GM06990 (cell line): ENCODE measurements around the gene C1RL.

Source experiments
- DNase-seq: peaks from one replicate; pipeline ENCODE4 v3.0.0-alpha.2; 2011; ENCODE audit not compliant: insufficient read length; ENCODE audit errors: extremely low read depth
- H3K27me3 ChIP-seq: replicated peaks from 2 replicates; pipeline ENCODE4 v1.6.0; 2011; ENCODE audit warnings: low read length; ENCODE audit not compliant: control insufficient read depth, insufficient read depth
- H3K36me3 ChIP-seq: 2 replicates; pipeline ENCODE4 v1.5.1; 2011; ENCODE audit warnings: low read length; ENCODE audit not compliant: control insufficient read depth, insufficient read depth
- H3K4me3 ChIP-seq: replicated peaks from 2 replicates; pipeline ENCODE4 v1.5.1; 2011; ENCODE audit warnings: low read depth, mild to moderate bottlenecking, control low read depth, low read length
- TF ChIP-seq, protein P1 (sequence below): IDR thresholded peaks from 2 replicates; pipeline ENCODE4 v1.5.1; 2011; ENCODE audit warnings: low read length, control low read depth, mild to moderate bottlenecking, inconsistent platforms; ENCODE audit not compliant: insufficient read depth, poor library complexity, severe bottlenecking

Gene C1RL

DNA sequence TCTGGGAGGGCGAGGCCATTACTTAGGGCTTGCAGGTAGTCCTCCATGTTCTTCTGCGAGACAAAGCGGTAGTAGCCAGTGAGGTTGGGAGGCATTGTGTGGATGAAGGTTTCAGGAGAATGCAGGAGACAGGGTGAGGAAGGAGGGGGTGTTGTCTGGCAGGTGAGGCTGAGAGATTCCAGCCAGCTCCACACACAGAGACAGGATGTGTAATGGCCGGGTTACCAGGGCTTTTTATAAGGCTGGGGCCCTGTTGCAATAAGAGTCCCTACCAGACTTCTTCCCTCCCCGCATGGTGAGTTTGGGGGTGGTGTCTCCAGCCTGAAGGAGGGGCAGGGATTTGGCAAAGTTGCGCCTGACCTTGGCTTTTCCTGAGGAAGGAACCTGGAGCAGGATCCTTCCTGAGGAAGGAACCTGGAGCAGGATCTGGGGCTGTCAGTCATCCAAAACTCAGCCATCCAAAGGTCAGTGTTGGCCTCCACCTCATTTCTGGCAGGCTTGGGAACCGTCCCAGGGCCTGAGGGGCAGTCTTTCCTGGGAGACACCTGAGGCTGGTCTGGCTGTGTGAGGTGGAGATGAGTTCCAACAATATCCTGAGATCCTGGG lies 19.8 kb upstream of the C1RL start, which contains the start of gene RBP5:
TSS of gene RBP5 (minus strand) at position 209 of the 606 bp plus-strand sequence. CDS start at position 95, 114 bp downstream.
- H3K4me3 ChIP-seq, result peak within 1 kb of the TSS; percentile 85
- no peak for DNase-seq
- H3K27me3 ChIP-seq, result no peaks in the 10 kb centered on the region
- no peaks in the 10 kb centered on the region for H3K36me3 ChIP-seq
- TF ChIP-seq, protein P1, sequence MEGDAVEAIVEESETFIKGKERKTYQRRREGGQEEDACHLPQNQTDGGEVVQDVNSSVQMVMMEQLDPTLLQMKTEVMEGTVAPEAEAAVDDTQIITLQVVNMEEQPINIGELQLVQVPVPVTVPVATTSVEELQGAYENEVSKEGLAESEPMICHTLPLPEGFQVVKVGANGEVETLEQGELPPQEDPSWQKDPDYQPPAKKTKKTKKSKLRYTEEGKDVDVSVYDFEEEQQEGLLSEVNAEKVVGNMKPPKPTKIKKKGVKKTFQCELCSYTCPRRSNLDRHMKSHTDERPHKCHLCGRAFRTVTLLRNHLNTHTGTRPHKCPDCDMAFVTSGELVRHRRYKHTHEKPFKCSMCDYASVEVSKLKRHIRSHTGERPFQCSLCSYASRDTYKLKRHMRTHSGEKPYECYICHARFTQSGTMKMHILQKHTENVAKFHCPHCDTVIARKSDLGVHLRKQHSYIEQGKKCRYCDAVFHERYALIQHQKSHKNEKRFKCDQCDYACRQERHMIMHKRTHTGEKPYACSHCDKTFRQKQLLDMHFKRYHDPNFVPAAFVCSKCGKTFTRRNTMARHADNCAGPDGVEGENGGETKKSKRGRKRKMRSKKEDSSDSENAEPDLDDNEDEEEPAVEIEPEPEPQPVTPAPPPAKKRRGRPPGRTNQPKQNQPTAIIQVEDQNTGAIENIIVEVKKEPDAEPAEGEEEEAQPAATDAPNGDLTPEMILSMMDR, result no peak

DNA sequence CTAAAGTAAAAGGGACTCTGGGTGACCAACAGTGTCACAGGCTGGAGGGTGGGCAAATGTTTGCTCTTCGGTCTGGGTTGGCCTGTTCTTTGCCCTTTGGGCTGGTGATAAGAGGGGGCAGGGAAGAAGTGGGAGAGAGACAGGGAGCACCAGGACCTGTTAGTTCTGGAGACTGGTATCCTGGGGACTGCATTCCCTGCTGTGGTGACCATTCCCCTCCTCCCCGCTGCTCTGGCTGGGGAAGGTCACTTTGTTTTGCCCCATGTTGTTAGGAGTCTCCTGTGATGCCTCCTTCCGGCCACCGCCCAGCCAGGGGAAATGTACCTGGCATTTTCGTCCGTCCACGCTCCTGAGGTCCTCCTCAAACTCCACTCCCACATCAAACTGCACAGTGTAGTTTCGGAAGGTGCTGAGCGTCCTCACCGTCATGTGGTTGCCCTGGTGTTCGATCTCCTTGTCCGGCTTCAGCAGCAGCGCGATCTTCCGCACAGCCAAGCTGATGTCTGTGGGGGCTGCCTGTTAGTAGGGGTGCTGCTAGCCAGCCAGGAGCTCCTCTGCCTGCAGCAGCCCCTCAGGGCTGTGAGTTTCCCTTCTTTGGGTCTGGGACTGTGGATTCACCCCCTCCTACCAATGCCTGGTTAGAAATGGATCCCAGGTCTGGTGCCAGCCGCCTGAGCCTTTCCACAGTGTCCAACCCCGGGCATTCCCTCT lies 19.1 kb upstream of the C1RL start:
- H3K27me3 ChIP-seq, result no peaks in the 10 kb centered on the region
- H3K4me3 ChIP-seq, result no peak overlapping the region
- TF ChIP-seq, protein P1, result no peak
- no peaks in the 10 kb centered on the region for H3K36me3 ChIP-seq
- DNase-seq, result no peak

DNA sequence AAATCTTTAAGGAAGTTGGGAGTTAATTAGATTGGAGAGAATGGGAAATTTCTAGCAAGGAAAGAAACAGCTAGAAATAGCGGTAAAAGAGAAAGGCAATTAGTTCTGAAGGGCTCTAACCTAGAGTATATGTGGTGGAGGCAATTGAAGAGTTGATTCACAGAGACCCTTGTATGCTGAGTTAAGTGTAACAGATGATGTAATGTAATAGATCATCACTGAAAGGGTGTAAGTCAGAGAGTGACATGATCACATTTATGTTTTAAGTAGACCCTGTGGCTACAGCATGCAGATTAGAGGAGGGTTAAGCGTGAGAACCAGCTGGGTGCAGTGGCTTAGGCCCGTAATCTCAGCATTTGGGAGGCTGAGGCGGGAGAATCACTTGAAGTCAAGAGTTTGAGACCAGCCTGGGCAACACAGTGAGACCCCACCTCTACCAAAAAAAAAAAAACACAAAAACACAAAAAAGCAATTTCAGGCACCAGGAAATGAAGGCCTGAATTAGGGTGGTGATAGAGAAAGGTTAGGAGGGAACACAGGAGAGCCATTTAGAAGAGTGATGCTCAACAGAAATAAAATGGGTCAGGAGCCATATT lies 16.7 kb upstream of the C1RL start:
- no peaks in the 10 kb centered on the region for H3K27me3 ChIP-seq
- H3K4me3 ChIP-seq, result no peak overlapping the region
- H3K36me3 ChIP-seq, result peaks cover 2% of the 10 kb centered on the region; the same call in 1 of the 2 replicates
- TF ChIP-seq, protein P1, result no peak
- DNase-seq, result no peak

DNA sequence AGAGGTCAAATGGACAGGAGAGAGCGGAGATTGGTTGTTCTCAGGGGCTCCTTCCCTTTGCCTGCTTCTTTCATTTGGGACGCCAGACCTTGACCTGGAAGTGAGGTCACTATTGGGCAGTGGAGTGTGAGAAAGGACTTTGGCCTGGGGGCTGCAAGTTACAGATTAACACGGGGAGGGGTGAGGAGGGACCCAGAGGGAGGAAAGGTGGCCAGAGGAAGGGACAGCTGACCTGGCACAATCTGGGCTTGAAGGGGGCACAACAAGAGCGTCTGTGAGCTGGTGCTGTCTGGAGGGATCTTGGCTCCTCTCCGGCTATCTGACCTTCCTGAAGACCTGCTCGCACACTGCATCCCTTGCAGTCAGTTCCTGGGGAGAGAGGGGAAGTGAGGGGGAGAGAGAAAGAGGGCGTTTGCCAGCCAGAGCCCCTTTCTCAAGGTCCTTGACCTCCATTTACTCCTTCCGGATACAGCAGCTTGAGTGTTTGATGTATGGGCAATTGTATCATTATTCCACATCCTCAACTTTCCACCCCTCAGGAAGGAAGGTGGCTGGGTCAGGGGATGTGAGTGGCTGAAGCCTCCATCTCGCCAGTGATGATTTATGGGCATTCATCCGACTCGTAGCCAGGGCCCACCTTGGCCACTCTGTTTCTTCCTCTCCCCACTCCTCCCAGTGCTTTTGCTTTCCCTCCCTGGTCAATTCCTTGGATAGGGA lies 14.9 kb upstream of the C1RL start:
- Histone ChIP-seq H3K27me3 (no peaks in the 10 kb centered on the region), H3K4me3 (no peak overlapping the region), H3K36me3 (peaks cover 2% of the 10 kb centered on the region; the same call in 1 of the 2 replicates)
- no peak for DNase-seq
- TF ChIP-seq, protein P1, result no peak

DNA sequence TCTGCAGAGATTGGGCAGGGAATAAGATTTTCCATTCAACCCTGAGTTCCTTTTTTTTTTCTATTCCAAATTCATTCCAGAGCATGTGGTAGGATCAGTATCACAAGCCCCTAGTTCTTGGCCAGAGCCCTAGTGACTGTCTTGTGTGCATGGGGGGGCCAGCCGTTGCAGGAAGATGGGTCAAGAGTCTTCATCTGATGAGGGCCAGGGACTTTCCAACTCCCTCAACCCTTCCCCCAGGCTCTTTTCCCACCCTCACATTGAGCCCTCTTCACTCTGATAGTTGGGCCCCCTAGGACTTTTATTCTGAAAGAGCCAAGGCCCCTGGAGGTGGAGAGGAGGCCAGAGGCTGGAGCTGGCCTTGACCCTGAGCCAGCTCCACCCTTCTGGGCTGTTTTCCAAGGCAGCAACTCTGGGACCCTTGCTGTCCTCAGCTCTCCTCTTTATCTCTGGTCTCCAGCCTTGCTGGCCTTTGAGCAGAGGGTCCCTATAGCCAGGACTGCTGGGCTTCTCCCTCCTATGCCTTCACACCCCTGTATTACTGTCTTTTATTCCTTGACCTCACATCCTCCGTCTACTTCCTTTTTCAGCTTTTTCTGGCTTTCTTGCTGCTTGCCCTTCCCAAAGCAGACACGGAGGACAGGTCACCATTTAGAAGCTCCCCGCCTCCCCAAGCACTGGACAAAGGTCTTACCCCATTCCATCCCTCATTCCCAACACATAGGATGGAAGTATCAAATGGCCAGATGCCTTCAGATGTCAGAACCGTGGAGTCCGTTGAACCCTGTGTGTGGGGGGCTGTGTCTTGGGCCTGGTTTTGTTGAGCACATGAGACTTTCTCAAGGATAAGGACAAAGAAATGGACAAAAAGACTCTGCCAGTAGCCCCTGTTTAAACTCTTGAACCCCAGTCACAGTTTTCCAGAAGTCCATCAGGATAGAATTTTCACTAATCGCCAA lies 14.1 kb upstream of the C1RL start:
- TF ChIP-seq, protein P1, result no peak
- peaks cover 3% of the 10 kb centered on the region for H3K36me3 ChIP-seq
- H3K27me3 ChIP-seq, result no peaks in the 10 kb centered on the region
- no peak for DNase-seq
- no peak overlapping the region for H3K4me3 ChIP-seq
